22Rv1 (cell line): ENCODE data around the gene GNG7.

ENCODE experiments used
- H3K27ac ChIP-seq: fragments of 450-650 bp; 2 replicates; pipeline ENCODE4 v1.5.1; 2017
- CTCF ChIP-seq: fragments of 450-650 bp; IDR thresholded peaks from 2 replicates; pipeline ENCODE4 v1.5.1; 2017; ENCODE audit warnings: mild to moderate bottlenecking
- ZFX ChIP-seq: fragments of 450-650 bp; IDR thresholded peaks from 2 replicates; pipeline ENCODE4 v1.6.1; 2017; ENCODE audit warnings: antibody characterized with exemption, borderline replicate concordance

The GNG7 gene

DNA sequence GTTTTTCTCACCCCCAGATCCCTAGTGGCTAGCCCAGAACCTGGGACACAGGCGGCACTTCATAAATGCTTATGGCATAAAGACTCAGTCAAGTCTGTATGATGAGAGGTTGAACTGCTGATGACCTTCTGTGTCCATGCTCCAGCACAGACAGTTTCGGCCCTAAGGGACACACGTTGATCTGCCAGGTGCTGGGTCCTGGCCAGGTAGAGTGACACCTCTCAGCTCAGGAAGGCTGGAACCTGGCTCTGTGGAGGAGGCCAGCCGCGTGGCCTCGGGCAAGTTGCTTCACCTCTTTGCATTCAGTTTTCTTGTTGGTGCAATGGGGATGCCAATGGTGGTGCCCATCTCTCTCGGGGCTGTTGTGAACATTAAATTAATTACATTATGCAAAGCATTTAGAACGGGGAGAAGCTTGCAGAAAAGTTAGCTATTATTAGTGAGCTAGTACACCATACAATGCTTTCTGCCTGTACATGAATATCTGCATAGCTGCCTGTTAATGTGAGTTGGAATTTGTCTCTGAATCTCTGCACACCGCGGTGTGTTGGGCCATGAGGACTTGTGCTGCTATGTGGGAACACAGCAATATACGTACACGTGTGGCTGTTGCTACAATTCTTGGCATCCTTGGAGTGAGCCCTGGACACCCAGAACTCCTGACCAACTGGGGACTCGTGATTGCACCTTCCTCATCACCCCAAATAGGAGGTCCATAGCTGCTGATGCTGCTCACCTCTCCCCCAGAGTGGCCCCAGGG, 218.1 kb downstream of the GNG7 start:
- no peak for TF ChIP-seq ZFX
- TF ChIP-seq CTCF: no peak
- H3K27ac ChIP-seq: no peak overlapping the region

- no peak overlapping the region for H3K27ac ChIP-seq
- no peak for TF ChIP-seq ZFX
- no peak for TF ChIP-seq CTCF
These were observed 218.9 kb downstream of the GNG7 start for GRCh38 chr19:2483484-2484151.

DNA sequence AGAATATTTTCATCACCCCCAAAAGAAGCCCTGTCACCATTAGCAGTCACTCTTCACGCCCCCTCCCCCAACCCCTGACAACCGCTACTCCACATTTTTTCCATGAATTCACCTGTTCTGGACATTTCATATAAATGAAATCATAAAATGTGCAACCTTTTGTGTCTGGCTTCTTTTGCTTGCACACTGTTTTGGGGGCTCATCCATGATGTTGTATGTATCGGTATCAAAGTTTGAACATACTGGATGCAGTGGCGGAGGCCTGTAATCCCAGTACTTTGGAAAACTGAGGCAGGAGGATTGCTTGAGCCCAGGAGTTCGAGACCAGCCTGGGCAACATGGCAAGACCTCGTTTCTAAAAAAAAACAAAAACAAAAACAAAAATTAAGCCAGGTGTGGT, 219.4 kb downstream of the GNG7 start:
- no peak overlapping the region for H3K27ac ChIP-seq
- TF ChIP-seq CTCF: no peak
- no peak for TF ChIP-seq ZFX

- H3K27ac ChIP-seq: no peak overlapping the region
- no peak for TF ChIP-seq CTCF
- TF ChIP-seq ZFX: no peak
These were observed 220.0 kb downstream of the GNG7 start for GRCh38 chr19:2482354-2483038.

GRCh38 chr19:2481466-2481865, 221.0 kb downstream of the GNG7 start:
- no peak for TF ChIP-seq ZFX
- no peak for TF ChIP-seq CTCF
- no peak overlapping the region for H3K27ac ChIP-seq

GRCh38 chr19:2479556-2480194, 222.8 kb downstream of the GNG7 start:
- no peak for TF ChIP-seq ZFX
- no peak for TF ChIP-seq CTCF
- H3K27ac ChIP-seq: no peak overlapping the region
